GM12873 (cell line): ENCODE data around the gene TNIP3.

Source experiments
- TF ChIP-seq, protein P1 (sequence below): IDR thresholded peaks from 2 replicates; pipeline ENCODE4 v1.5.1; 2012; ENCODE audit warnings: low read depth, mild to moderate bottlenecking, moderate library complexity, low read length, control low read depth; ENCODE audit not compliant: insufficient read depth; ENCODE audit errors: missing control alignments

TNIP3 gene

DNA sequence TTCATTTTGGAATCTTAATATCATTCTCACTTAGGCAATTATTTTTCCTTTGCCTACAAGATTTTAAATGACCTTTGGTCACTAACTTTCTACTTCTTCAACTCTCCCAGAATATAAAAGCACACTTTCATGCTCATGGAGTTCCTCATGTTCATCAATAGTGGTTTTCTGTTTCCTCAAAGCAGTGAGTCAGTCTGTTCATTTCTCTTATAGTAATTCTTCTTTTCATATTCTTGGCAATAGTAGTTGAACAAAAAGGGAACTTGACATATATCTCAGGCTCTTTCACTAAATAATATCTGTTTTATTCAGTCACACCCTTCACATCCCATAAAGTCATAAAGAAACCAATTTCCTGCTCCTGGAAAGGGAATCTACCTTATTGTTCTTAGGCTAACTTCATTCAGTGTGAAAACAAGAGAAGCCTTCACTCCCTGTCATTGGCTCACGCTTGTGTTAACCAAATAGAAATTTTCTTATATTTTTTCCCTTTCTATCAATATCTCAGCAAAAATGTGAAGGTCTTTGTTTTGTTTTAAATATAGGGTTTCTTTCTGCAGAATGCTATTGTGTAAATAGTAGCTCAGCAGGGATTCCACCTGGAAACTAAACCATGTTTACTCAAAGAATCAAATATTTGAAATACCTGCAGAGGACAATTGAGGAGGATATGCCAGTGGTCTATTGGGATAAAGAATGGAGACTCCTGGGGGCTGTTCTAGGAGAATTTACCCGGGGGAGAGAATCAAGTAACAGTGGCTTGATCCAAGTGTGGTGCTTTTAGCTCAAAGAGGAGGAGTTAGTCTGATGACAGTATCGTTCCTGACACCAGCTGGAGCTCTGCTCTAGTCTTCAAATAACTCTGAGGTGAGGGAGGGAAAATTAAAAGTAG lies 13.4 kb upstream of the TNIP3 start:
- TF ChIP-seq, protein P1, sequence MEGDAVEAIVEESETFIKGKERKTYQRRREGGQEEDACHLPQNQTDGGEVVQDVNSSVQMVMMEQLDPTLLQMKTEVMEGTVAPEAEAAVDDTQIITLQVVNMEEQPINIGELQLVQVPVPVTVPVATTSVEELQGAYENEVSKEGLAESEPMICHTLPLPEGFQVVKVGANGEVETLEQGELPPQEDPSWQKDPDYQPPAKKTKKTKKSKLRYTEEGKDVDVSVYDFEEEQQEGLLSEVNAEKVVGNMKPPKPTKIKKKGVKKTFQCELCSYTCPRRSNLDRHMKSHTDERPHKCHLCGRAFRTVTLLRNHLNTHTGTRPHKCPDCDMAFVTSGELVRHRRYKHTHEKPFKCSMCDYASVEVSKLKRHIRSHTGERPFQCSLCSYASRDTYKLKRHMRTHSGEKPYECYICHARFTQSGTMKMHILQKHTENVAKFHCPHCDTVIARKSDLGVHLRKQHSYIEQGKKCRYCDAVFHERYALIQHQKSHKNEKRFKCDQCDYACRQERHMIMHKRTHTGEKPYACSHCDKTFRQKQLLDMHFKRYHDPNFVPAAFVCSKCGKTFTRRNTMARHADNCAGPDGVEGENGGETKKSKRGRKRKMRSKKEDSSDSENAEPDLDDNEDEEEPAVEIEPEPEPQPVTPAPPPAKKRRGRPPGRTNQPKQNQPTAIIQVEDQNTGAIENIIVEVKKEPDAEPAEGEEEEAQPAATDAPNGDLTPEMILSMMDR, result no peak

DNA sequence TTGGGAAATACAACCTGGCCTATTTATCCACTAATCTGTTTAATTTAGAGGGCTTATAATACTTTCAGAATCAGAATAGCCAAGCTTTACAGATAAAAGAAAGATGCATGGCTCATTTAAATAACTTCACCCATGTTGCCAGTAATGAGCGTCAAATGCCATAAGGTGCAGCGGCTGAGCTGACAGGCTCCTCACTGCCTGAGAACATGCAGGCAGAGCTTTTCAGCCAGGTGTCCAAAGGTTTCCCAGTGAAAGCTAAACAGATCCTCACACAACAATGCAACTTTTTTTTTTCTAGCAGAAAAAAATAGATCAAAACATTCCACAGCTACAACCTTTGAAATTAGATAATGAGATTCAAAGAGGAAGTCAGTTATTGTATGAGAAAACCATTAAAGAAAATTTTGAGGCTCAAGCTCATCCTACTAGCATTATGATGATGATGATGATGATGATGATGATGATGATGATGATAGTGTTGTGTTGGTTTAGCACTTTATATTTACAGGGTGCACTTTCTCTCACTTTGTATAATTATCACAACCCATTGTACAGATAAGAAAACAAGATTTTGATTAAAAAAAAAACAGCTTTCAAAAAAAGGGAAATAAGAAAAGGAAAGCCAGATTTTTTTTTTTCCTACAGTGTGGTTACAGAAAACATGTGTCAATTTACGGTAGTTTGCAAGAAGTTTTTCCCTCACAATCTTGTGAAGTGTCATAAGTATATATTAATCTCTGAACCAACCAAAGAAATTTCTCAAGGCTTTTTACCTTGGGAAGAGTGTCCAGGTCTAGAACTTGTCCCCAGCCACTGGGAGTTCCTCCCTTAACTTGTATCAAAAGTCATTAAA lies 12.2 kb upstream of the TNIP3 start:
- TF ChIP-seq, protein P1, result no peak

DNA sequence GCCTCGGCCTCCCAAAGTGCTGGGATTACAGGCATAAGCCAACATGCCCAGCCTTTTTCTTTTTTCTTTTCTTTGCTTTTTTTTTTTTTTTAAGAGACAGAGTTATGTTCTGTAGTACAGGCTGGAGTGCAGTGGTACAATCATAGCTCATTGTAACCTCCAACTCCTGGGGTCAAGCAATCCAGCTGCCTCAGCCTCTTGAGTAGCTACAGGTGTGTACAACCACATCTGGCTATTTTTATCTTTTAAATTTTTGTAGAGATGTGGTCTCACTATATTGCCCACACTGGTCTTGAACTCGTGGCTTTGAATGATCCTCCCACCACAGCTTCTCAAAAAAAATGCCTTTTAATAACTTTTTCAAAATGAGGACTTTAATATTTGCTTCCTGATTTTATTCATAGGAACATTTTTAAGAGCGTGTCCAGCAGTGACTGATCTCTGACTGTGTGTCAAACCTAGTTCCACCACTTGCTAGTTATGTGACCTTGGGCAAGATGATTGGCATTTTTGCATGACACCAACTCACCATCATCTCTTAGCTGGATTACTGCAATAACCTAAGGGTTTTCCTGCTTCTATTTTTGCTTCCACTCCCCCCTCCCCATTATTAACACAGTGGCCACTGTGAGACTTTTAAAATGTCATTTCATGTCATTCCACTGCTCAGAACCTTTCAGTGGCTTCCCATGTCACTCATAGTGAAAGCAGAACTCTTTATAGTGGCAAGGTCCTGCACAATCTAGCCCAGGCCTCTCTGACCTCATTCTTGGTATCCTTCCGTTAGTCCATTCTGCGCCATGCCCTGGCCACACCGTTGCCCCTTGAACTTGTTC lies 4.5 kb upstream of the TNIP3 start:
- TF ChIP-seq, protein P1, result no peak

DNA sequence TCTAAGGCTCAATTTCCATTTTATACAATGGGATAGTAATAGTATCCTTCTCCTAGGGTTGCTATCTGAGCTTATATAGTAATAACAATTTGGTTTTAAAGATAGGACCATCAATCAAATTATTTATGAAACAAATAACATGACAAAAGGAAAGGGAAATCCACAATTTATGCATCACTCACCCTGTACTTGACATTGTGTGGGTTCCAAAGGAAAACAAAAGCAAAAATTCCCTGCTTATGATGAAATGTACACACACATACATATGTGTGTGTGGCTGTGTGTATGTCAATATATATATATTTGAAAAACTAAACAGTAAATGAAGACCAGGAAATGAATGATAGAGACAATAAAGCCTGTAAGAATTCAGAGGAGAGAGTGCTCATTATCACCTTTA lies 2.9 kb upstream of the TNIP3 start:
- TF ChIP-seq, protein P1, result no peak

DNA sequence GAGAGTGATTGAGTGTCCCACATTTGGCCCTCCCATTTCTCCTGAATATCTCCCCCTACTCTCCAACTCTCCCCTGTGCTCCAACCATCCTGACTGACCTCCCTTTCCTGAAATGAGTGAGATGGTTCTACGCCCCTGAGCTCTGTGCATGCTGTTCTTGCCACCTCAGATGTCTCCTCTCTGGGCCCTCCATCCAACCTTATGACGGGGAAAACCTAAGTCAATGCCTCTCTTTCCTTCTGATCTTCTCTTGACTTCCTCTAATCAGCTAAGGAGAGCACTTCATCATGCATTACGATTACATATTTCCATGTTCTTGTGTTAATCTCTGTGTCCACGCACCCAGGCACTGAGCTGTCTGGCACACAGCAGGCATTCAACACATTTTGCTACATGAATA lies 1.1 kb upstream of the TNIP3 start:
- TF ChIP-seq, protein P1, result no peak

DNA sequence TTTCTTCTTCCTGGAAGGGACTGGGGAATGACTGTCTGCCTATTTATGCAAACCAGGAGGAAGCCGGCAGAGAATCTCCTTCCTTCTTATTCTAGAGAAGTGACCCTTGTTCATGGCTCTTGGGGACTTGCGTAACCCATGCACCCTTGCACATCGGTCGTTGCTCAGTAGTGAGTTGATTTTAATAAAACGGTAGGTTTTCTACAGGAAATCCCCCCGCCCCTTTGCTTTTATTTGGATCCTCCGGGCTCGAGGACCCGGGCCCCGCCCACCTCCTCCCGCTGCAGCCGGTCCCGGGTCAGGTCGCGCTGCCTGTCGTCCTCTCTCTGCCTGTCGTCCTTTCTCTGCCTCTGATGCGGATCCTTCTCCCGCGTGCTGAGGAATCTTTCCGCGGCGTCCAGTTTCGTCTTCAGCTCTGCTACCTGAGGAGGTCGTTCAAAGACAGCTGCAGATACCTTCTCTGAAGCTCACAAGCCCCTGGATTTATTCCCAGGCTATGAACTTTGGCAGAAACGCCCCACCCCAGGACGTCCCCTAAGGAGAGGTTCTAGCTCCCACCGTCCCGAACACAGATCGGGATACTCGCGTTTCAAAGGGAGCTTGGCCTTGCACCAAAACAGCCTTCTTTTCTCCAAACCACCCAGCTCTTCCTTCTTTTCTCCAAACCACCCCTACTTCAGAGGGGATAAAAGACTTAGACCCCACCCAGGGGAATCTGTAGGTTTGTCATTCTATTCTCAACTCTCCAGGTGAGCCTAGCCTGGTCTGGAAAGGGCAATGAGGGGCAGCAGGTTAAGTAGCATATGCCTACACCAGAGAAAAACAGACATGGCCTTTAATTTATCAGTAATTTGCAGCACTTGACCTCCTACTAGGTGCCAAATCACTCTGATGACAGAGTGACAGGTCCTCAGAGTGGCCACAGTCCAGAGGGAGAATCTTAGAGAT lies 7.0 kb downstream of the TNIP3 start:
- TF ChIP-seq, protein P1, result no peak
